Measurements from ENCODE around the gene HDAC2.

GRCh38 chr6:113923526-113923925 lies 47.4 kb downstream of the HDAC2 start:
- TF ChIP-seq, protein P1, sequence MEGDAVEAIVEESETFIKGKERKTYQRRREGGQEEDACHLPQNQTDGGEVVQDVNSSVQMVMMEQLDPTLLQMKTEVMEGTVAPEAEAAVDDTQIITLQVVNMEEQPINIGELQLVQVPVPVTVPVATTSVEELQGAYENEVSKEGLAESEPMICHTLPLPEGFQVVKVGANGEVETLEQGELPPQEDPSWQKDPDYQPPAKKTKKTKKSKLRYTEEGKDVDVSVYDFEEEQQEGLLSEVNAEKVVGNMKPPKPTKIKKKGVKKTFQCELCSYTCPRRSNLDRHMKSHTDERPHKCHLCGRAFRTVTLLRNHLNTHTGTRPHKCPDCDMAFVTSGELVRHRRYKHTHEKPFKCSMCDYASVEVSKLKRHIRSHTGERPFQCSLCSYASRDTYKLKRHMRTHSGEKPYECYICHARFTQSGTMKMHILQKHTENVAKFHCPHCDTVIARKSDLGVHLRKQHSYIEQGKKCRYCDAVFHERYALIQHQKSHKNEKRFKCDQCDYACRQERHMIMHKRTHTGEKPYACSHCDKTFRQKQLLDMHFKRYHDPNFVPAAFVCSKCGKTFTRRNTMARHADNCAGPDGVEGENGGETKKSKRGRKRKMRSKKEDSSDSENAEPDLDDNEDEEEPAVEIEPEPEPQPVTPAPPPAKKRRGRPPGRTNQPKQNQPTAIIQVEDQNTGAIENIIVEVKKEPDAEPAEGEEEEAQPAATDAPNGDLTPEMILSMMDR (optimal IDR thresholded peaks at IDR 0.05 in 1 of 3, IDR thresholded peaks at IDR 0.05 in 1 of 3, conservative IDR thresholded peaks at IDR 0.05 in 1 of 3; ENCODE audit: extremely low read depth in 1 of 3, insufficient read depth in 2 of 3, low read length in 3 of 3): no peak
- TF ChIP-seq EZH2 (IDR thresholded peaks at IDR 0.05; ENCODE audit: low read length): no peak
